NCI-H1694 (cell line): ENCODE data around the gene ACSM3.

Source experiments
- DNase-seq: peaks from one replicate; lab custom pipeline; 2025; lab: John Stamatoyannopoulos, UW

ACSM3 gene

GRCh38 chr16:20806168-20807050 is 42.6 kb downstream of the ACSM3 start, which contains the start of the genes ERI2 and REXO5:
TSS of gene ERI2 (minus strand) at chr16:20806472. CDS start at chr16:20806430, 42 bp downstream.
TSS of gene REXO5 (plus strand) at chr16:20806527. CDS start at chr16:20806954, 427 bp downstream.
- peak; percentile 89 for DNase-seq

GRCh38 chr16:20807862-20808261 is 44.0 kb downstream of the ACSM3 start:
- DNase-seq = no peak

- no peak for DNase-seq
Measured at GRCh38 chr16:20811889-20812439, 48.1 kb downstream of the ACSM3 start.

GRCh38 chr16:20812510-20812909 is 48.7 kb downstream of the ACSM3 start:
- no peak for DNase-seq

GRCh38 chr16:20814784-20815183 is 51.0 kb downstream of the ACSM3 start:
- DNase-seq = peak; percentile 57

GRCh38 chr16:20818929-20819585 is 55.2 kb downstream of the ACSM3 start:
- DNase-seq = no peak

GRCh38 chr16:20821682-20822081 is 57.9 kb downstream of the ACSM3 start:
- DNase-seq = no peak

GRCh38 chr16:20822521-20823325 is 58.9 kb downstream of the ACSM3 start:
- DNase-seq = no peak

GRCh38 chr16:20826039-20826566 is 62.3 kb downstream of the ACSM3 start:
- no peak for DNase-seq

- no peak for DNase-seq
Measured at GRCh38 chr16:20829536-20829935, 65.7 kb downstream of the ACSM3 start.

- no peak for DNase-seq
Measured at GRCh38 chr16:20830372-20830771, 66.6 kb downstream of the ACSM3 start.

GRCh38 chr16:20833086-20833485 is 69.3 kb downstream of the ACSM3 start:
- DNase-seq = no peak

GRCh38 chr16:20838240-20838639 is 74.4 kb downstream of the ACSM3 start:
- no peak for DNase-seq

GRCh38 chr16:20839504-20839903 is 75.7 kb downstream of the ACSM3 start:
- no peak for DNase-seq

- DNase-seq = no peak
Measured at GRCh38 chr16:20844054-20844453, 80.2 kb downstream of the ACSM3 start.

GRCh38 chr16:20844588-20844987 is 80.8 kb downstream of the ACSM3 start:
- DNase-seq = no peak

GRCh38 chr16:20846030-20846429 is 82.2 kb downstream of the ACSM3 start:
- DNase-seq = no peak

- DNase-seq = no peak
Measured at GRCh38 chr16:20846551-20846950, 82.7 kb downstream of the ACSM3 start.
